ENCODE measurements around the gene CALU.
A peak's percentile ranks its signal among the peaks of the same experiment; 100 is the strongest.

CALU gene

GRCh38 chr7:128783143-128783861 is 44.1 kb downstream of the CALU start (continued):
- TF ChIP-seq ZNF704 (tag by site-specific recombination; IDR thresholded peaks at IDR 0.05) (no peak), SP3 (tag by site-specific recombination; IDR thresholded peaks at IDR 0.05) (peak; percentile 56; the same call in 1 of the 2 replicates), ZIC2 (tag by site-specific recombination; IDR thresholded peaks at IDR 0.05) (0 out of 2 replicates have a peak, but pooled peaks have one; percentile 9), SCRT1 (tag by site-specific recombination; IDR thresholded peaks at IDR 0.05; ENCODE audit: borderline replicate concordance) (no peak), GLI4 (tag by site-specific recombination; IDR thresholded peaks at IDR 0.05) (no peak), ZFP69B (tag by site-specific recombination; IDR thresholded peaks at IDR 0.05) (peak; percentile 55; the same call in 1 of the 2 replicates), ZNF580 (tag by site-specific recombination; IDR thresholded peaks at IDR 0.05) (peak; percentile 55), ZNF707 (tag by site-specific recombination; IDR thresholded peaks at IDR 0.05) (no peak), ZNF548 (tag by site-specific recombination; IDR thresholded peaks at IDR 0.05) (peak; percentile 60; the same call in 1 of the 2 replicates), SP7 (tag by site-specific recombination; IDR thresholded peaks at IDR 0.05) (peak; percentile 79), ZNF623 (tag by site-specific recombination; IDR thresholded peaks at IDR 0.05) (0 out of 2 replicates have a peak, but pooled peaks have one; percentile 11), ZBTB20 (tag by site-specific recombination; IDR thresholded peaks at IDR 0.05) (peak; percentile 28; the same call in 1 of the 2 replicates), ZBTB11 (tag by site-specific recombination; conservative IDR thresholded peaks at IDR 0.05; ENCODE audit: low read depth) (no peak), OVOL3 (tag by site-specific recombination; IDR thresholded peaks at IDR 0.05) (no peak), ZFP3 (tag by site-specific recombination; IDR thresholded peaks at IDR 0.05; ENCODE audit: low read depth) (peak; percentile 57), ZNF791 (tag by site-specific recombination; IDR thresholded peaks at IDR 0.05) (no peak), ZNF324 (tag by site-specific recombination; IDR thresholded peaks at IDR 0.05) (peak; percentile 81), ZNF423 (tag by site-specific recombination; IDR thresholded peaks at IDR 0.05) (no peak), ZNF600 (tag by site-specific recombination; IDR thresholded peaks at IDR 0.05) (peak; percentile 83)
- TF ChIP-seq, protein P1, sequence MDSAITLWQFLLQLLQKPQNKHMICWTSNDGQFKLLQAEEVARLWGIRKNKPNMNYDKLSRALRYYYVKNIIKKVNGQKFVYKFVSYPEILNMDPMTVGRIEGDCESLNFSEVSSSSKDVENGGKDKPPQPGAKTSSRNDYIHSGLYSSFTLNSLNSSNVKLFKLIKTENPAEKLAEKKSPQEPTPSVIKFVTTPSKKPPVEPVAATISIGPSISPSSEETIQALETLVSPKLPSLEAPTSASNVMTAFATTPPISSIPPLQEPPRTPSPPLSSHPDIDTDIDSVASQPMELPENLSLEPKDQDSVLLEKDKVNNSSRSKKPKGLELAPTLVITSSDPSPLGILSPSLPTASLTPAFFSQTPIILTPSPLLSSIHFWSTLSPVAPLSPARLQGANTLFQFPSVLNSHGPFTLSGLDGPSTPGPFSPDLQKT (IDR thresholded peaks at IDR 0.05; ENCODE audit: borderline replicate concordance, low read depth, low read length) = no peak
- TF ChIP-seq, protein P2, sequence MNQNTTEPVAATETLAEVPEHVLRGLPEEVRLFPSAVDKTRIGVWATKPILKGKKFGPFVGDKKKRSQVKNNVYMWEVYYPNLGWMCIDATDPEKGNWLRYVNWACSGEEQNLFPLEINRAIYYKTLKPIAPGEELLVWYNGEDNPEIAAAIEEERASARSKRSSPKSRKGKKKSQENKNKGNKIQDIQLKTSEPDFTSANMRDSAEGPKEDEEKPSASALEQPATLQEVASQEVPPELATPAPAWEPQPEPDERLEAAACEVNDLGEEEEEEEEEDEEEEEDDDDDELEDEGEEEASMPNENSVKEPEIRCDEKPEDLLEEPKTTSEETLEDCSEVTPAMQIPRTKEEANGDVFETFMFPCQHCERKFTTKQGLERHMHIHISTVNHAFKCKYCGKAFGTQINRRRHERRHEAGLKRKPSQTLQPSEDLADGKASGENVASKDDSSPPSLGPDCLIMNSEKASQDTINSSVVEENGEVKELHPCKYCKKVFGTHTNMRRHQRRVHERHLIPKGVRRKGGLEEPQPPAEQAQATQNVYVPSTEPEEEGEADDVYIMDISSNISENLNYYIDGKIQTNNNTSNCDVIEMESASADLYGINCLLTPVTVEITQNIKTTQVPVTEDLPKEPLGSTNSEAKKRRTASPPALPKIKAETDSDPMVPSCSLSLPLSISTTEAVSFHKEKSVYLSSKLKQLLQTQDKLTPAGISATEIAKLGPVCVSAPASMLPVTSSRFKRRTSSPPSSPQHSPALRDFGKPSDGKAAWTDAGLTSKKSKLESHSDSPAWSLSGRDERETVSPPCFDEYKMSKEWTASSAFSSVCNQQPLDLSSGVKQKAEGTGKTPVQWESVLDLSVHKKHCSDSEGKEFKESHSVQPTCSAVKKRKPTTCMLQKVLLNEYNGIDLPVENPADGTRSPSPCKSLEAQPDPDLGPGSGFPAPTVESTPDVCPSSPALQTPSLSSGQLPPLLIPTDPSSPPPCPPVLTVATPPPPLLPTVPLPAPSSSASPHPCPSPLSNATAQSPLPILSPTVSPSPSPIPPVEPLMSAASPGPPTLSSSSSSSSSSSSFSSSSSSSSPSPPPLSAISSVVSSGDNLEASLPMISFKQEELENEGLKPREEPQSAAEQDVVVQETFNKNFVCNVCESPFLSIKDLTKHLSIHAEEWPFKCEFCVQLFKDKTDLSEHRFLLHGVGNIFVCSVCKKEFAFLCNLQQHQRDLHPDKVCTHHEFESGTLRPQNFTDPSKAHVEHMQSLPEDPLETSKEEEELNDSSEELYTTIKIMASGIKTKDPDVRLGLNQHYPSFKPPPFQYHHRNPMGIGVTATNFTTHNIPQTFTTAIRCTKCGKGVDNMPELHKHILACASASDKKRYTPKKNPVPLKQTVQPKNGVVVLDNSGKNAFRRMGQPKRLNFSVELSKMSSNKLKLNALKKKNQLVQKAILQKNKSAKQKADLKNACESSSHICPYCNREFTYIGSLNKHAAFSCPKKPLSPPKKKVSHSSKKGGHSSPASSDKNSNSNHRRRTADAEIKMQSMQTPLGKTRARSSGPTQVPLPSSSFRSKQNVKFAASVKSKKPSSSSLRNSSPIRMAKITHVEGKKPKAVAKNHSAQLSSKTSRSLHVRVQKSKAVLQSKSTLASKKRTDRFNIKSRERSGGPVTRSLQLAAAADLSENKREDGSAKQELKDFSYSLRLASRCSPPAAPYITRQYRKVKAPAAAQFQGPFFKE (tag by site-specific recombination; IDR thresholded peaks at IDR 0.05; ENCODE audit: borderline replicate concordance) = no peak
- TF ChIP-seq, protein P3, sequence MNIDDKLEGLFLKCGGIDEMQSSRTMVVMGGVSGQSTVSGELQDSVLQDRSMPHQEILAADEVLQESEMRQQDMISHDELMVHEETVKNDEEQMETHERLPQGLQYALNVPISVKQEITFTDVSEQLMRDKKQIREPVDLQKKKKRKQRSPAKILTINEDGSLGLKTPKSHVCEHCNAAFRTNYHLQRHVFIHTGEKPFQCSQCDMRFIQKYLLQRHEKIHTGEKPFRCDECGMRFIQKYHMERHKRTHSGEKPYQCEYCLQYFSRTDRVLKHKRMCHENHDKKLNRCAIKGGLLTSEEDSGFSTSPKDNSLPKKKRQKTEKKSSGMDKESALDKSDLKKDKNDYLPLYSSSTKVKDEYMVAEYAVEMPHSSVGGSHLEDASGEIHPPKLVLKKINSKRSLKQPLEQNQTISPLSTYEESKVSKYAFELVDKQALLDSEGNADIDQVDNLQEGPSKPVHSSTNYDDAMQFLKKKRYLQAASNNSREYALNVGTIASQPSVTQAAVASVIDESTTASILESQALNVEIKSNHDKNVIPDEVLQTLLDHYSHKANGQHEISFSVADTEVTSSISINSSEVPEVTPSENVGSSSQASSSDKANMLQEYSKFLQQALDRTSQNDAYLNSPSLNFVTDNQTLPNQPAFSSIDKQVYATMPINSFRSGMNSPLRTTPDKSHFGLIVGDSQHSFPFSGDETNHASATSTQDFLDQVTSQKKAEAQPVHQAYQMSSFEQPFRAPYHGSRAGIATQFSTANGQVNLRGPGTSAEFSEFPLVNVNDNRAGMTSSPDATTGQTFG (tag by site-specific recombination; IDR thresholded peaks at IDR 0.05; ENCODE audit: borderline replicate concordance) = 0 out of 2 replicates have a peak, but pooled peaks have one; percentile 54
- TF ChIP-seq, protein P4, sequence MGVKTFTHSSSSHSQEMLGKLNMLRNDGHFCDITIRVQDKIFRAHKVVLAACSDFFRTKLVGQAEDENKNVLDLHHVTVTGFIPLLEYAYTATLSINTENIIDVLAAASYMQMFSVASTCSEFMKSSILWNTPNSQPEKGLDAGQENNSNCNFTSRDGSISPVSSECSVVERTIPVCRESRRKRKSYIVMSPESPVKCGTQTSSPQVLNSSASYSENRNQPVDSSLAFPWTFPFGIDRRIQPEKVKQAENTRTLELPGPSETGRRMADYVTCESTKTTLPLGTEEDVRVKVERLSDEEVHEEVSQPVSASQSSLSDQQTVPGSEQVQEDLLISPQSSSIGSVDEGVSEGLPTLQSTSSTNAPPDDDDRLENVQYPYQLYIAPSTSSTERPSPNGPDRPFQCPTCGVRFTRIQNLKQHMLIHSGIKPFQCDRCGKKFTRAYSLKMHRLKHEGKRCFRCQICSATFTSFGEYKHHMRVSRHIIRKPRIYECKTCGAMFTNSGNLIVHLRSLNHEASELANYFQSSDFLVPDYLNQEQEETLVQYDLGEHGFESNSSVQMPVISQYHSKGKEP (tag by site-specific recombination; IDR thresholded peaks at IDR 0.05) = no peak
